ENCODE results near the gene GAST. TPM values are rescaled to one million over a fixed set of nuclear protein-coding genes. Genes with fewer than 3 reads are reported as not detected.

Gene GAST
- total RNA-seq, 1 experiment from 2014 or later: not detected

- no peak overlapping the region; a peak in 1 of 7 replicates for H3K27ac Mint-ChIP-seq
These were observed 33.7 kb upstream of the GAST start for GRCh38 chr17:41678411-41678906.

More at GRCh38 chr17:41678411-41678906, 33.7 kb upstream of the GAST start:
- Mint-ChIP-seq H3K27me3 (ENCODE audit: low read depth) (peaks cover 4% of the 10 kb centered on the region), H3K9me3 (peaks cover 7% of the 10 kb centered on the region in 2 experiments; a peak in 2 of 5 replicates), H3K36me3 (ENCODE audit: insufficient read depth in 1 of 3, low read depth in 3 of 3) (peaks cover 0 to 5% (median 0%) of the 10 kb centered on the region in 3 experiments; a peak in 3 of 7 replicates), H3K4me1 (peaks cover 26 to 49% of the 10 kb centered on the region in 2 experiments), H3K4me3 (no peak overlapping the region; a peak in 1 of 5 replicates)
- Histone ChIP-seq H3K4me1 (ENCODE audit: insufficient read depth, low read length) (peaks cover 3% of the 10 kb centered on the region; the same call in 1 of the 2 replicates), H2BK120ac (ENCODE audit: low read depth, low read length, poor library complexity, severe bottlenecking) (no peak overlapping the region), H3T11ph (ENCODE audit: low read length) (no peak overlapping the region), H4K20me1 (ENCODE audit: control insufficient read depth, insufficient read depth, insufficient read length) (no peaks in the 10 kb centered on the region), H3K27me3 (ENCODE audit: insufficient read depth, low read length) (no peaks in the 10 kb centered on the region), H2BK15ac (ENCODE audit: low read depth, low read length) (no peak overlapping the region), H3K14ac (ENCODE audit: insufficient read depth, low read length) (no peak overlapping the region), H3K18ac (ENCODE audit: insufficient read length, low read depth, low read length) (no peak overlapping the region), H3K9ac (ENCODE audit: extremely low read depth, insufficient read length, low read length) (no peak overlapping the region), H2AFZ (ENCODE audit: low read length) (no peak overlapping the region), H4K91ac (ENCODE audit: insufficient read length, low read depth, low read length) (no peak overlapping the region), H2BK20ac (ENCODE audit: low read depth, low read length, poor library complexity, severe bottlenecking) (no peak overlapping the region), H3K79me1 (ENCODE audit: insufficient read depth, low read depth, low read length, poor library complexity, severe bottlenecking) (no peaks in the 10 kb centered on the region), H3K27ac (ENCODE audit: insufficient read length, low read depth, low read length) (no peak overlapping the region), H3K4ac (ENCODE audit: low read depth, low read length) (no peak overlapping the region), H3K4me2 (ENCODE audit: insufficient read depth, insufficient read length, low read length) (no peak overlapping the region), H2AK5ac (ENCODE audit: insufficient read length, low read length) (no peak overlapping the region), H3K23me2 (ENCODE audit: insufficient read length, low read depth, low read length, poor library complexity, severe bottlenecking) (peaks cover 3% of the 10 kb centered on the region), H3K9me3 (ENCODE audit: control insufficient read depth, low read depth, low read length) (no peaks in the 10 kb centered on the region), H3K56ac (ENCODE audit: insufficient read length, low read depth, low read length) (no peak overlapping the region), H2BK12ac (ENCODE audit: insufficient read length, low read depth, low read length) (no peak overlapping the region), H3K79me2 (ENCODE audit: insufficient read depth, low read length) (no peaks in the 10 kb centered on the region), H3K23ac (ENCODE audit: insufficient read length, low read depth, low read length) (no peak overlapping the region), H2BK5ac (ENCODE audit: insufficient read length, low read length) (no peak overlapping the region), H4K5ac (ENCODE audit: insufficient read length, low read depth, low read length) (no peak overlapping the region), H4K8ac (replicated peaks; ENCODE audit: insufficient read length, low read depth, low read length) (no peak overlapping the region)
- DNase-seq: no peak
- no CpG with 5 or more reads among the region's 2 CpGs for WGBS (ENCODE audit: extremely low coverage, insufficient read length, low lambda C conversion rate)
- no peak for TF ChIP-seq CTCF (conservative IDR thresholded peaks at IDR 0.05)
